Body of pancreas (tissue), 4 donors: ENCODE data around the gene IKBKE. TPM values are rescaled to one million over a fixed set of nuclear protein-coding genes. Genes with fewer than 3 reads are reported as not detected.
"Not testable (repeated sequence)": the region's sequence is repeated elsewhere in the genome, so short reads cannot be mapped to it uniquely, and the experiment has no call there.

Experiments
- ATAC-seq: fragments of 150-250 bp; one replicate; pipeline ENCODE4 v1.9.1; 2016
- DNase-seq, 4 donors: peaks; one replicate each; pipeline ENCODE4 v3.0.0-alpha.2; 2019
- H3K27ac ChIP-seq, 4 donors: fragments of 200-600 bp; sonication (generic); 1 replicate in 3 of 4; 2 replicates in 1 of 4; pipeline versions ENCODE4 v1.5.1 to v1.6.1; 2016 to 2019; ENCODE audit warnings: mild to moderate bottlenecking in 1 of 4, mixed read lengths in 1 of 4, moderate library complexity in 1 of 4
- H3K27me3 ChIP-seq, 2 donors: fragments of 200-600 bp; sonication (generic); one replicate each; pipeline ENCODE4 v1.6.0; 2016; ENCODE audit warnings: mild to moderate bottlenecking in 1 of 2
- H3K36me3 ChIP-seq, 2 donors: fragments of 200-600 bp; sonication (generic); replicated peaks in 1 of 2; 2 replicates each; pipeline ENCODE4 v1.5.1; 2016; ENCODE audit warnings: low read depth in 2 of 2; ENCODE audit not compliant: insufficient read depth in 1 of 2
- H3K4me1 ChIP-seq: fragments of 200-600 bp; sonication (generic); one replicate; pipeline ENCODE4 v1.6.0; 2016
- H3K4me3 ChIP-seq, 2 donors: fragments of 200-600 bp; sonication (generic); 1 replicate in 1 of 2; 2 replicates in 1 of 2; pipeline ENCODE4 v1.5.1; 2016 to 2019
- H3K9me3 ChIP-seq, 3 donors: fragments of 200-600 bp; sonication (generic); 1 replicate in 2 of 3; 2 replicates in 1 of 3; pipeline ENCODE4 v1.5.1; 2016
- POLR2A ChIP-seq, 3 donors: fragments of 450-650 bp; IDR thresholded peaks; one replicate each; pipeline ENCODE4 v1.6.1; 2016; ENCODE audit warnings: antibody characterized with exemption in 3 of 3, mild to moderate bottlenecking in 2 of 3
- WGBS, 2 donors: methylation state at CpG; one replicate each; pipeline ENCODE4 v1.1.5; 2017; 5-methylcytosine and 5-hydroxymethylcytosine counted together
- intact Hi-C: fragments of 100-400 bp; cut with DNase I; formaldehyde crosslinking; loops from one replicate; pipeline ENCODE4 v1.15.1; 2023
- total RNA-seq, 2 donors: library from RNA; depleted of rRNA; stranded (reverse); fragments of >200 nt; gene quantifications; one replicate each; pipeline ENCODE4 v1.1.0, GENCODE V29; 2016
- TF ChIP-seq, protein P1 (sequence below), 7 experiments: fragments of 450-650 bp in 4 of 7; fragments of 200-600 bp in 3 of 7; sonication (generic) in 3 of 7; IDR thresholded peaks; one replicate each; pipeline ENCODE4 v1.5.1; 2016 to 2019; ENCODE audit warnings: antibody characterized with exemption in 7 of 7

Gene IKBKE
- total RNA-seq, 2 donors from 2014 or later, result 5.4 to 10.2 TPM

DNA sequence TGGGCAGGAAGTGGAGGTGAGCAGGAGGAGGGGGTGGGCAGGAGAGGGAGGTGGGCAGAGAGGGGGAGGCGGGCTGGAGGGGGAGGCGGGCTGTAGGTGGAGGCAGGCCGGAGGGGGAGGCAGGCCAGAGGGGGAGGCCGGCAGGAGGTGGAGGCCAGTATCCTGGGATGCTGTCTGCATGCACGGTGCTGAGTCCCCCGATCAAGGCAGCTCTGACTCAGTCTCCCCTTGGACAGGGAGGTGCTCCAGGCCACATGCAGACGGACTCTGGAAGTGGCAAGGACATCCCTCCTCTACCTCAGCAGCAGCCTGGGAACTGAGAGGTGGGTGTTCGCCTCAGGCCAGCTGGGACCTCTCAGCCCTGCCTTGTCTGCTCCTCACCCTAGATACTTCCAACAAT, 9.9 kb downstream of the IKBKE start:
- 82 to 95% methylated on average over 7 of the region's 8 CpGs for WGBS, 2 donors
- H3K9me3 ChIP-seq, result no peaks in the 10 kb centered on the region
- no peak for ATAC-seq
- no peaks in the 10 kb centered on the region for H3K36me3 ChIP-seq
- H3K27ac ChIP-seq, result no peak overlapping the region
- DNase-seq, result no peak
- H3K4me1 ChIP-seq, result no peaks in the 10 kb centered on the region
- no peak for TF ChIP-seq POLR2A (IDR thresholded peaks at IDR 0.05)
- TF ChIP-seq, protein P1, sequence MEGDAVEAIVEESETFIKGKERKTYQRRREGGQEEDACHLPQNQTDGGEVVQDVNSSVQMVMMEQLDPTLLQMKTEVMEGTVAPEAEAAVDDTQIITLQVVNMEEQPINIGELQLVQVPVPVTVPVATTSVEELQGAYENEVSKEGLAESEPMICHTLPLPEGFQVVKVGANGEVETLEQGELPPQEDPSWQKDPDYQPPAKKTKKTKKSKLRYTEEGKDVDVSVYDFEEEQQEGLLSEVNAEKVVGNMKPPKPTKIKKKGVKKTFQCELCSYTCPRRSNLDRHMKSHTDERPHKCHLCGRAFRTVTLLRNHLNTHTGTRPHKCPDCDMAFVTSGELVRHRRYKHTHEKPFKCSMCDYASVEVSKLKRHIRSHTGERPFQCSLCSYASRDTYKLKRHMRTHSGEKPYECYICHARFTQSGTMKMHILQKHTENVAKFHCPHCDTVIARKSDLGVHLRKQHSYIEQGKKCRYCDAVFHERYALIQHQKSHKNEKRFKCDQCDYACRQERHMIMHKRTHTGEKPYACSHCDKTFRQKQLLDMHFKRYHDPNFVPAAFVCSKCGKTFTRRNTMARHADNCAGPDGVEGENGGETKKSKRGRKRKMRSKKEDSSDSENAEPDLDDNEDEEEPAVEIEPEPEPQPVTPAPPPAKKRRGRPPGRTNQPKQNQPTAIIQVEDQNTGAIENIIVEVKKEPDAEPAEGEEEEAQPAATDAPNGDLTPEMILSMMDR (IDR thresholded peaks at IDR 0.05), result no peak
- intact Hi-C loops, result loop anchor here (10.0 kb wide), 1 partner anchor 435 kb away; no protein-coding TSS in a partner anchor
- no peaks in the 10 kb centered on the region for H3K27me3 ChIP-seq
- no peak overlapping the region for H3K4me3 ChIP-seq

- ATAC-seq (no peak), DNase-seq (no peak)
- Histone ChIP-seq H3K27me3 (no peaks in the 10 kb centered on the region), H3K27ac (no peak overlapping the region), H3K4me3 (no peak overlapping the region), H3K36me3 (no peaks in the 10 kb centered on the region), H3K4me1 (no peaks in the 10 kb centered on the region), H3K9me3 (no peaks in the 10 kb centered on the region)
- intact Hi-C loops, result loop anchor here (10.0 kb wide), 1 partner anchor 432 kb away; no protein-coding TSS in a partner anchor
- no peak for TF ChIP-seq POLR2A (IDR thresholded peaks at IDR 0.05)
- TF ChIP-seq, protein P1 (IDR thresholded peaks at IDR 0.05), result no peak
- WGBS, 2 donors, result 89 to 90% methylated on average over 2 of the region's 2 CpGs
Observed at GRCh38 chr1:206482611-206483010, 12.3 kb downstream of the IKBKE start.

- WGBS, 2 donors, result 85 to 93% methylated on average over 1 of the region's 1 CpG
- not testable (repeated sequence) for H3K9me3 ChIP-seq, DNase-seq, H3K27ac ChIP-seq, H3K36me3 ChIP-seq, H3K4me1 ChIP-seq, ATAC-seq, H3K4me3 ChIP-seq, H3K27me3 ChIP-seq
- intact Hi-C loops, result loop anchor here (10.0 kb wide), 1 partner anchor 431 kb away; no protein-coding TSS in a partner anchor
Observed at GRCh38 chr1:206483864-206484263, 13.6 kb downstream of the IKBKE start.

GRCh38 chr1:206484901-206485300, 14.6 kb downstream of the IKBKE start:
- DNase-seq (no peak), ATAC-seq (no peak)
- H3K36me3 ChIP-seq, result no peaks in the 10 kb centered on the region
- H3K4me3 ChIP-seq, result no peak overlapping the region
- no peaks in the 10 kb centered on the region for H3K27me3 ChIP-seq
- intact Hi-C loops, result loop anchor here (10.0 kb wide), 1 partner anchor 430 kb away; no protein-coding TSS in a partner anchor
- H3K4me1 ChIP-seq, result no peaks in the 10 kb centered on the region
- H3K9me3 ChIP-seq, result no peaks in the 10 kb centered on the region
- TF ChIP-seq POLR2A (IDR thresholded peaks at IDR 0.05), result no peak
- TF ChIP-seq, protein P1 (IDR thresholded peaks at IDR 0.05), result no peak
- H3K27ac ChIP-seq, result no peak overlapping the region
- 88% methylated on average over 2 to 10 of the region's 10 CpGs for WGBS, 2 donors

DNA sequence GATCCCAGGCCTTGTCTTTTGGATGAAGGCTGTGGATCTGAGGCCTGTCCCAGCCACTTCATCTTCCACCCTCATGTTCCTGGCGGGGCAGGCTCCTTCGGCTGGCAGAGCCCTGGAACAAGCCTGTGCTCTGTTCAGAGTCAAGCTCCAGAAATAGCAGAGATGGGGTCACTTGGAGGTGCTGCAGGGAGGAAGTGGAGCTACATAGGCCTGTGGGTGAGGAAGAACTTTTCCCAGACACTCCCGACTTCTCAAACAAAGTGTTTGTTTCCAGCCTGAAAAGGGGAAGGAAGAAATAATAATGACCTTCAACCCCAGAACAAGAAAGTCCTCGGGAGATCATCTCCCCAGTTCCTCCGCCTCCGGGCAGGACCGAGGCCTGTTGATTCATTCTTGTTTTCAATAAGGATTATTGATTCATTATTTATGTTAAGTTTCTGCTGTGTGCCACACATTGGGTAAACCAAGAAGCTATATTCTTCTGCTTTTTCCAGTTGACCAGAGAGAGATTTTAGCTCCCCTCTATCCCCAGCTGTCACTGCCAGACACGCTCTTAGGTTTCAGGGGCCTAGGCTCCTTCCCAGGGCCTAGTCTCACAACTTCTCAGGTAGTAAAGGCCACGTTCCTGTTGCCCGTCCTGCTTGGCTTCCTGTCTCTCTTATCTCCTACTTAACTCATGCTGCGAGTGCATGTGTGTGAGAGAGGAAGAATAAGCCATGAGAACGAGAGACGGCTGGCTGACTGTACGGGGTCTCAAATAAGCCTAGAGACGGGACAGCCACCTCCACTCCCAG, 16.9 kb downstream of the IKBKE start:
- H3K36me3 ChIP-seq, result no peaks in the 10 kb centered on the region
- H3K27ac ChIP-seq, result no peak overlapping the region
- intact Hi-C loops, result loop anchor here (2.0 to 10.0 kb wide), 2 partner anchors 96 to 428 kb away; no protein-coding TSS in a partner anchor
- ATAC-seq (no peak), DNase-seq (no peak)
- H3K27me3 ChIP-seq, result no peaks in the 10 kb centered on the region
- H3K4me3 ChIP-seq, result no peak overlapping the region
- TF ChIP-seq, protein P1 (IDR thresholded peaks at IDR 0.05), result no peak
- no peak for TF ChIP-seq POLR2A (IDR thresholded peaks at IDR 0.05)
- H3K9me3 ChIP-seq, result no peaks in the 10 kb centered on the region
- peaks cover 6% of the 10 kb centered on the region for H3K4me1 ChIP-seq
- 70 to 71% methylated on average over 13 to 15 of the region's 15 CpGs for WGBS, 2 donors
